GM20431 (cell line): ENCODE data around the gene GDA.
"Not testable (repeated sequence)": the region's sequence is repeated elsewhere in the genome, so short reads cannot be mapped to it uniquely, and the experiment has no call there.

ENCODE experiments used
- in situ Hi-C: fragments of 300-500 bp; cut with MseI, MboI; formaldehyde crosslinking; loops from one replicate; pipeline ENCODE4 v1.15.0; 2020; ENCODE audit warnings: low sequenced_read_pairs; ENCODE audit not compliant: unreplicated experiment

The GDA gene

GRCh38 chr9:72270359-72270758 lies 121.1 kb downstream of the GDA start:
- in situ Hi-C loops: loop anchor here (10.0 kb wide), 1 partner anchor 66 kb away; no protein-coding TSS in a partner anchor

- in situ Hi-C loops: loop anchor here (10.0 kb wide), 1 partner anchor 67 kb away; no protein-coding TSS in a partner anchor
These were observed 122.6 kb downstream of the GDA start for GRCh38 chr9:72271613-72272478.

- in situ Hi-C loops: loop anchor here (10.0 kb wide), 1 partner anchor 70 kb away; no protein-coding TSS in a partner anchor
These were observed 125.2 kb downstream of the GDA start for GRCh38 chr9:72274441-72274840.

GRCh38 chr9:72274916-72275315 lies 125.7 kb downstream of the GDA start:
- in situ Hi-C loops: loop anchor here (10.0 kb wide), 1 partner anchor 70 kb away; no protein-coding TSS in a partner anchor

- in situ Hi-C loops: loop anchor here (10.0 kb wide), 1 partner anchor 72 kb away; no protein-coding TSS in a partner anchor
These were observed 127.2 kb downstream of the GDA start for GRCh38 chr9:72276429-72276828.

GRCh38 chr9:72278959-72279358 lies 129.7 kb downstream of the GDA start:
- in situ Hi-C loops: loop anchor here (10.0 kb wide), 1 partner anchor 74 kb away; no protein-coding TSS in a partner anchor

- in situ Hi-C loops: loop anchor here (10.0 kb wide), 2 partner anchors 304 to 534 kb away; no protein-coding TSS in a partner anchor
These were observed 131.8 kb downstream of the GDA start for GRCh38 chr9:72280913-72281500.

- in situ Hi-C loops: loop anchor here (10.0 kb wide), 2 partner anchors 295 to 525 kb away; no protein-coding TSS in a partner anchor
These were observed 140.2 kb downstream of the GDA start for GRCh38 chr9:72289401-72289800.

- in situ Hi-C loops: no loop called here
These were observed 141.1 kb downstream of the GDA start for GRCh38 chr9:72290311-72290710.

GRCh38 chr9:72291576-72291975 lies 142.3 kb downstream of the GDA start:
- in situ Hi-C loops: not testable (repeated sequence)

- in situ Hi-C loops: no loop called here
These were observed 143.0 kb downstream of the GDA start for GRCh38 chr9:72292256-72292682.

GRCh38 chr9:72292874-72293607 lies 143.8 kb downstream of the GDA start:
- in situ Hi-C loops: no loop called here

- in situ Hi-C loops: no loop called here
These were observed 145.7 kb downstream of the GDA start for GRCh38 chr9:72294936-72295335.

- in situ Hi-C loops: no loop called here
These were observed 148.3 kb downstream of the GDA start for GRCh38 chr9:72297516-72297915.

- in situ Hi-C loops: no loop called here
These were observed 149.9 kb downstream of the GDA start for GRCh38 chr9:72299017-72299603.

- in situ Hi-C loops: no loop called here
These were observed 151.6 kb downstream of the GDA start for GRCh38 chr9:72300873-72301272.
